Measurements from ENCODE around the gene ACOT12.

ACOT12 gene

DNA sequence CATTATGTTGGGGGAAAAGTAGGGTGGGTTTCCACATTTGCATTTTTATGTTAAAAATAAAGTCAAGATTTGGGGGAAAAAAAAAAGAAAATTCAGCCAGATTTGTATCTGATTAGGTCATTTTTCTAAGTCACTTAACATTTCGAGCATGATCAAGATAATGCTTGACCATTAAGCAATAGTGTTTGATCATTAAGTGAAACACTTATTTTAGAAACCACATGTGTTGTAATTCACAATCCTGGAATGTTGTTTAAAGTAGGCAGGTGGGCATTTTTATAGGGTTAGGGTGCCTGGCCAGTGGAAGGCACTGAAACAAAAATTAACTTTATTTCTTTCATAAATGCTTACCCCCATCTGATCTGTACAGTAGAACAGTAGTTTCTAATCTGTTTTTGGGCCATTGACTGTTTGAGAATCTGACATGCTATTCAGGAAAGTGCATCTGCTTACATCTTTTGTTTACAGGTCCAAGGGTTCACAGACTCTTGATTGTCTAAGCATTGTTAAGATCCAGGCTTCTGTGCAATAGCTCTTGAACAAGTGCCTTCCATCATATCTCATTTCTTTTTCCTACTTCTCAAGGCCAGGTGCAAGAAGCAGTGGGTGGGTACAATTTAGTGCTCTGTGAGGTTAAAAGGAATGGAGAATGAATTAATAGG, 83.4 kb downstream of the ACOT12 start:
- no peak overlapping the region for H3K4me3 ChIP-seq (ENCODE audit: control insufficient read depth, low read depth, low read length)
- TF ChIP-seq, protein P1, sequence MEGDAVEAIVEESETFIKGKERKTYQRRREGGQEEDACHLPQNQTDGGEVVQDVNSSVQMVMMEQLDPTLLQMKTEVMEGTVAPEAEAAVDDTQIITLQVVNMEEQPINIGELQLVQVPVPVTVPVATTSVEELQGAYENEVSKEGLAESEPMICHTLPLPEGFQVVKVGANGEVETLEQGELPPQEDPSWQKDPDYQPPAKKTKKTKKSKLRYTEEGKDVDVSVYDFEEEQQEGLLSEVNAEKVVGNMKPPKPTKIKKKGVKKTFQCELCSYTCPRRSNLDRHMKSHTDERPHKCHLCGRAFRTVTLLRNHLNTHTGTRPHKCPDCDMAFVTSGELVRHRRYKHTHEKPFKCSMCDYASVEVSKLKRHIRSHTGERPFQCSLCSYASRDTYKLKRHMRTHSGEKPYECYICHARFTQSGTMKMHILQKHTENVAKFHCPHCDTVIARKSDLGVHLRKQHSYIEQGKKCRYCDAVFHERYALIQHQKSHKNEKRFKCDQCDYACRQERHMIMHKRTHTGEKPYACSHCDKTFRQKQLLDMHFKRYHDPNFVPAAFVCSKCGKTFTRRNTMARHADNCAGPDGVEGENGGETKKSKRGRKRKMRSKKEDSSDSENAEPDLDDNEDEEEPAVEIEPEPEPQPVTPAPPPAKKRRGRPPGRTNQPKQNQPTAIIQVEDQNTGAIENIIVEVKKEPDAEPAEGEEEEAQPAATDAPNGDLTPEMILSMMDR (IDR thresholded peaks at IDR 0.05; ENCODE audit: control insufficient read depth, insufficient read depth, low read depth, low read length, missing control alignments): no peak
- no peak for DNase-seq (ENCODE audit: low read depth)

DNA sequence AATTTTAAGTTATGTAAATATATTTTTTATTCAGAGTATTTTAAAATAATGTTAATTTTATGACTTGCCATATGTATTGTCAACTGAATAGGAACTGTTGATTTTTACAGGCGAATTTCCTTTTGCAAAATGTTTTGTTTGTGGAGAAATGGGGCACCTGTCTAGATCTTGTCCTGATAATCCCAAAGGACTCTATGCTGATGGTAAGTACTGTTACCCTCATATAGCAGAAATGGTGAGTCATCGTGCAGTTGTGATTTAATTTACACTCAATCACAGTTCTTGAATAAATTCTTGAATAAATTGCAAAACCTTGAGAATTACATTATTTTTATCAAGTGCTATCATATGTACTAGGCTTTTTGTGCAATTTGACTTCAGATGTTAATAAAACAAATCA, 85.1 kb downstream of the ACOT12 start:
- DNase-seq (ENCODE audit: low read depth): no peak
- TF ChIP-seq, protein P1 (IDR thresholded peaks at IDR 0.05; ENCODE audit: control insufficient read depth, insufficient read depth, low read depth, low read length, missing control alignments): no peak
- H3K4me3 ChIP-seq (ENCODE audit: control insufficient read depth, low read depth, low read length): no peak overlapping the region

DNA sequence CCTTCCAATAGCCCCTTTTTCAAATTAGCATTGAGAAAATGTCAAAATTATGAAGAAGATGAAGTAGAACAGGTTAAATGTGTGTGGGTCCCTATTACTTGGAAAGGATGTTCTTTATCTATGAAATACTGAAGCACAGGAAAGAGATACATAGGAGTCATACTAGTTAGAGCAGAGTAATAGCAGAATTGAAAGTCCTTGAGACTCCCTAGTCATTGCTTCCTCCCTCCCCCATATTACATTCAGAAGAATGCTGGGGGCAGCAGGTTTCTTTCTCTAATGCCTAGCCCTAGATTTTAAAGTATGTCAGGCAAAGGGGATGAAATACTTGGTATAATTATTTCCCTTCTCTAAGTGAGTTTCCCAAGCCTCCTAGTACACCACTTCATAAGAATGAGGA, 88.1 kb downstream of the ACOT12 start:
- TF ChIP-seq, protein P1 (IDR thresholded peaks at IDR 0.05; ENCODE audit: control insufficient read depth, insufficient read depth, low read depth, low read length, missing control alignments): no peak
- DNase-seq (ENCODE audit: low read depth): no peak
- H3K4me3 ChIP-seq (ENCODE audit: control insufficient read depth, low read depth, low read length): no peak overlapping the region

DNA sequence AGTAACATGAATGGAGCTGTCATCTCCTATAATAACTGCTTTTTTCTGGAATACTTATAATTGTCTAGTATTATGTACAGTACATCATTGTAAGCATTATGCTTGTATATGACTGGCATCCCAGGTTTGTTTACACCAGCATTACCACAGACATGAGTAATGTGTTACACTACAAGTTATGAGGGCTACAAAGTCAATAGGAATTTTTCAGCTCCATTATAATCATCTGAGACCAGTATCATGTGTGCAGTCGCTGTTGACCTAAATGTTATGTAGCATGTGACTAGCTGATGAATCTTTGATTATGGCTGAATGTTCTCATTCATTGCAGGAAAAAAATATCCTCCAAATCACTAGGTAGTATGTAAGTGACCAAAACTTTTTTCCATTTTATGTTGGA, 90.4 kb downstream of the ACOT12 start:
- TF ChIP-seq, protein P1 (IDR thresholded peaks at IDR 0.05; ENCODE audit: control insufficient read depth, insufficient read depth, low read depth, low read length, missing control alignments): no peak
- H3K4me3 ChIP-seq (ENCODE audit: control insufficient read depth, low read depth, low read length): no peak overlapping the region
- DNase-seq (ENCODE audit: low read depth): peak; percentile 32

DNA sequence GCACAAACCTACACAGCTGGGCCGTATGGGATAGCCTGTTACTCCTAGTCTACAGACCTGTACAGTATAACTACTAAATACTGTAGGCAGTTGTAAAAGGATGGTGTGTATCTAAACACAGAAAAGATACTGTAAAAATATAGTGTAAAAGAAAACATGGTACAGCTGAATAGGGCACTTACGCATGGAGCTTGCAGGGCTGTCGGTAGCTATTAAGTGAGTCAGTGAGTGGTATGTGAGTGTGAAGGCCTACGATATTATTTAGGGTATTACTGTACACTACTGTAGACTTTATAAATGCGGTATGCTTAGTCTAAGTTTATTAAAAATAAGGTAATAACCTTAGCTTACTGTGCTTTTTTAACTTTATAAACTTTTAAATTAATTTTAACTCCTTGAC, 91.3 kb downstream of the ACOT12 start:
- no peak for DNase-seq (ENCODE audit: low read depth)
- TF ChIP-seq, protein P1 (IDR thresholded peaks at IDR 0.05; ENCODE audit: control insufficient read depth, insufficient read depth, low read depth, low read length, missing control alignments): no peak
- peak overlapping the region; percentile 70 for H3K4me3 ChIP-seq (ENCODE audit: control insufficient read depth, low read depth, low read length)

DNA sequence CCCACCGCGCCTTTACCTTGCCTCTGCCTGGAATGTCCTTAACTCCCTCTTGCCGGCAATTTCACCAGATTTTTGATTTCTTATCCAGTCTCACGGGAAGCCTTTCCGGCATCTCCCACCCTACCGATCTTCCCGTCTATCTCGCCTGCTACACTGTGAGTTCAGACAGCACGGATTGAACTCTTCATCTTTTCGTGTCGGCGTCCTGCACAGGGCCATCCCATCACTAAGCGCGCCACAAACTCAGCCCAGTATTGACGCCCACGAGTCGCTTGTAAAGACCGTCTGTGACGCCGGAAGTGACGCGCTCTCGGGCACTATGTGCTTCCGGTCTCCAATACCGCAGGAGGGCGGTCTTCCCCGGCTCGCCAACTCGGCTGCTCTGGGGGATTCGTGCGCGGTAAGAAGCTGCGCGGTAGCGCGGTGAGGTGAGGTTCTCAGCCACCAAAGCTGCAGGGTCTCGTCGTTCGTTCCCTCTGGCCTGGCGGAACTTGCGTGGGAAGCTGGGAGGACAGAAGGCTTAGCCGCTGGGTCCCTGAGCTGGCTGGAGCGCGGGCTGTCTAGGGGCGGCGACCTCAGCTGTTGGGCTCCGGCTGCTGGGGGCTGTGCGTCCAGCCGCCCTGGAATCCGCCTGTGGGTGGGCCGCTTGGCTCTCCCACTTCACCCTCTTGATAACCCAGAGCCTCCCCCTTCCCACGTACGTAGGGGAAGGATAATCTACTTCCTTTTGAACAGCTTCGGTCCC, 92.5 kb downstream of the ACOT12 start, which contains the start of gene ZCCHC9:
Gene ZCCHC9 (plus strand): TSS at position 317 of the 745 bp plus-strand sequence. CDS start 3,171 bp downstream, outside the sequence.
- DNase-seq (ENCODE audit: low read depth): peak; percentile 63
- TF ChIP-seq, protein P1 (IDR thresholded peaks at IDR 0.05; ENCODE audit: control insufficient read depth, insufficient read depth, low read depth, low read length, missing control alignments): peak; percentile 23
- peak within 1 kb of the TSS; percentile 70 for H3K4me3 ChIP-seq (ENCODE audit: control insufficient read depth, low read depth, low read length)
